Gastrocnemius medialis (tissue), 4 donors: ENCODE data around the gene ARHGAP10.

ENCODE experiments used
- CTCF ChIP-seq, 5 experiments: fragments of 450-650 bp in 3 of 5; fragments of 200-600 bp in 2 of 5; sonication (generic) in 2 of 5; IDR thresholded peaks in 4 of 5; conservative IDR thresholded peaks in 1 of 5; 1 replicate in 4 of 5; 2 replicates in 1 of 5; pipeline ENCODE4 v1.5.1; 2016 to 2019; ENCODE audit warnings: antibody characterized with exemption in 5 of 5, mild to moderate bottlenecking in 3 of 5, moderate library complexity in 3 of 5
- POLR2A ChIP-seq, 2 donors: fragments of 450-650 bp; IDR thresholded peaks; one replicate each; pipeline ENCODE4 v1.6.1; 2017; ENCODE audit warnings: antibody characterized with exemption in 2 of 2, mild to moderate bottlenecking in 2 of 2, moderate library complexity in 2 of 2

- TF ChIP-seq CTCF (IDR thresholded peaks at IDR 0.05 in 4 of 5, conservative IDR thresholded peaks at IDR 0.05 in 1 of 5) = no peak
- TF ChIP-seq POLR2A (IDR thresholded peaks at IDR 0.05) = no peak
Observed at GRCh38 chr4:147801820-147802219, 69.9 kb downstream of the ARHGAP10 start.
